Activated naive CD8-positive, alpha-beta T cell treated with anti-CD3 and anti-CD28 coated beads for 36 hours (primary cell): ENCODE results near the gene CSRP1. TPM values are rescaled to one million over a fixed set of nuclear protein-coding genes. Genes with fewer than 3 reads are reported as not detected.
A peak's percentile ranks its signal among the peaks of the same experiment; 100 is the strongest.
"Not testable (repeated sequence)": the region's sequence is repeated elsewhere in the genome, so short reads cannot be mapped to it uniquely, and the experiment has no call there.

Experiments
- DNase-seq: peaks from one replicate; pipeline ENCODE4 v3.0.0; 2021
- H3K27ac Mint-ChIP-seq: one replicate; pipeline ENCODE4 v1.8.0; 2022; ENCODE audit warnings: mild to moderate bottlenecking, moderate library complexity, mixed read lengths
- H3K27me3 Mint-ChIP-seq: one replicate; pipeline ENCODE4 v1.8.0; 2022; ENCODE audit warnings: mild to moderate bottlenecking, mixed read lengths
- H3K36me3 Mint-ChIP-seq: one replicate; pipeline ENCODE4 v1.8.0; 2021; ENCODE audit warnings: mild to moderate bottlenecking, mixed read lengths
- H3K4me1 Mint-ChIP-seq: one replicate; pipeline ENCODE4 v1.8.0; 2021; ENCODE audit warnings: mixed read lengths
- H3K4me3 Mint-ChIP-seq: one replicate; pipeline ENCODE4 v1.8.0; 2022; ENCODE audit warnings: mild to moderate bottlenecking, moderate library complexity, mixed read lengths
- H3K9me3 Mint-ChIP-seq: one replicate; pipeline ENCODE4 v1.8.0; 2022; ENCODE audit warnings: mixed read lengths
- total RNA-seq, 2 experiments: library from RNA; stranded (reverse); gene quantifications; one replicate each; pipeline ENCODE4 v1.2.3, GENCODE V29; 2021

Gene CSRP1
- 10 to 100 TPM; 57.0 to 59.1 TPM for total RNA-seq

DNA sequence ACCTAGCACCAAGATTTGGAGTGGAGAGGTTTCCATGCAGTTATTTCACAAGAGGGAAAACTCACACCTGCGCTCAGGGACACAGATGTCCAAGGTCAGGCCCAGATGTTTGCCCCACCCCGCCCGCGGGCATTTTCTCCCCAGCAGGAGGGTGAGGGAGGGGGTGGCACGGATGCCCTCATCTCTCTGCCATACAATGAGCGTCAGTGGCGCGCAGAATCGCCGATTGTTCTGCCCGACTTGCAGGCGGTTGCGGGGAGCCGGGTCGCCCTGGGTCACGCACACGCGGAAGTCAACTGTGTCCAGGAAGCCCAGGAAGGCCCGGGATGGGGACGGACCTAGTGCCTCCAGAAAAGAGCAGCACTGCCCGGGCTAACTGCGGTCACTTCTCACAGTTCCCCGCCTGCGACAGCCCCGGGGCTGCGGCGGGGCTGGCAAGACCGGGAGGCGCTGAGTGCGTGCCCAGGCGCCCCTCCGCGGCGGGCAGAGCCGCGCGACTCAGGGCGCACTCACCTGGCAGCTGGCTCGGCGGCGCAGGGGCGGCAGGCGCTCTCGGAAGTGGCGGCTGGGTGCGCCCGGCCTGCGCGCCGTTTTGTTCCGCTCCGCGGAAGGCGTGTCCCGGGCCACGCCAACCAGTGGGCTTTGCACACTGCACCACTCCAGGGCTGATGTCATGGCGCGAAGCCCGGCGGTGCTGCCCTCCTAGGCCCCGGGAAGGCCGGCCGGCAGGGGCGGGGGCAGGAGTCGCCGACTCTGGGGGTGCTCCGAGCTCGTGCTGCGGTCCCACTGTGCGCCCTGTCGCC is at the start of gene CSRP1:
TSS of gene CSRP1 (minus strand) at position 567 of the 803 bp plus-strand sequence. CDS start 10,820 bp downstream, outside the sequence.
- Mint-ChIP-seq H3K9me3 (no peaks in the 10 kb centered on the region), H3K27me3 (no peaks in the 10 kb centered on the region), H3K4me1 (peaks cover 30% of the 10 kb centered on the region)

DNA sequence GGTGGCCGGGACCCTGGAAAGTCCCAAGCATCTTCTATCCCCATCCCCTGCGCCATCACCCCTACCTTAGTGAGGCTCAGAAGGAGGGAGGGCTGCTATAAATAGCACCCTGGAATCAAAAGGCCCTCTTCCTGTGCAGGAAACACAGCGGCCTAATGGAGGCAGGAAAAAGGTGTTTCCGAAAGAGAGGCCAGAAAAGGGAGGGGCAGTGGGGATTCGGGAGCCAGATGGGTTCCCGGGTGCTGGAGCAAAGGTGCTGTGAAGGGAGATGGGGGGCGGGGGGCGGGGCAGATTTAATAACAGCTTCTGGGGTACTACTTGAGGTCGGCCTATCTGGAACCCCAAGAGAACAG is 48.6 kb upstream of the CSRP1 start:
- DNase-seq: no peak
- H3K4me3 Mint-ChIP-seq: no peak overlapping the region
- no peaks in the 10 kb centered on the region for H3K9me3 Mint-ChIP-seq
- no peaks in the 10 kb centered on the region for H3K27me3 Mint-ChIP-seq
- H3K4me1 Mint-ChIP-seq: peaks cover 3% of the 10 kb centered on the region
- peaks cover 1% of the 10 kb centered on the region for H3K36me3 Mint-ChIP-seq
- no peak overlapping the region for H3K27ac Mint-ChIP-seq

More for the DNA sequence above, at the start of gene CSRP1:
- Mint-ChIP-seq H3K27ac (peak within 1 kb of the TSS; percentile 89), H3K4me3 (peak within 1 kb of the TSS; percentile 87), H3K36me3 (peaks cover 5% of the 10 kb centered on the region)
- peak; percentile 89 for DNase-seq

DNA sequence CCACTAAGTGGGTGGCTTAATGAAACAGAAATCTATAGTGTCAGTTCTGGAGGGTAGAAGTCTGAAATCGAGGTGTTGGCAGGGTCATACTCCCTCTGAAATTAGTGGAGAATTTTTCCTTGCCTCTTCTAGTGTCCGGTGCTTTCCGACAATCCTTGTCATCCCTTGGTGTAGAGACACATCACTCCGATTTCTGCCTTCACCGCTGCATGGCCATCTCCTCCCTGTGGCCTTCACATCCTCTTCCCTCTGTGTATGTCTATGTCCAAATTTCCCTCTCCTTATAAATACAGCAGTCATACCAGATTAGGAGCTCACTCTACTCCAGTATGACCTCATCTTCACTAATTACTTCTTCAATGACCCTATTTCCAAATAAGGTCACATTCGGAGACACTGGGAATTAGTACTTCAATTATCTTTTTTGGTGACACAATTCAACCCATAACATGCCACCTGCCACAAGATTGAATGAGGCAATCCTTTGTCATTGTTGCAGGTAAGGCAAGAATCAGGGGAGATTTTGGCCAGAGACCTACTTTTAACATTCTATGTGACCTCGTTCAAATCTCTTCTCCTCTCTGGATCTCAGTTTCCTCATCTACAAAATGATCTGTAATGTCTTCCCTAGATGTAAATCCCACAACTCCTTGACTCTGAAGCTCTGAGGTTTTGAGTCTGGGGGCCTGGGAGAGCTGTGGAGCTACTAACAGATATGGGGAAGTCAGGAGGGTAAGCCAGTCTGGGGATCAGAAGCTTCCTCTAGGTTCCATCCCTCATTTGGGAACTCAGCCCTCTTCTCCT is 48.1 kb upstream of the CSRP1 start:
- Mint-ChIP-seq H3K4me3 (no peak overlapping the region), H3K36me3 (peaks cover 1% of the 10 kb centered on the region), H3K9me3 (no peaks in the 10 kb centered on the region), H3K27me3 (no peaks in the 10 kb centered on the region), H3K27ac (no peak overlapping the region), H3K4me1 (peaks cover 3% of the 10 kb centered on the region)
- DNase-seq: no peak

DNA sequence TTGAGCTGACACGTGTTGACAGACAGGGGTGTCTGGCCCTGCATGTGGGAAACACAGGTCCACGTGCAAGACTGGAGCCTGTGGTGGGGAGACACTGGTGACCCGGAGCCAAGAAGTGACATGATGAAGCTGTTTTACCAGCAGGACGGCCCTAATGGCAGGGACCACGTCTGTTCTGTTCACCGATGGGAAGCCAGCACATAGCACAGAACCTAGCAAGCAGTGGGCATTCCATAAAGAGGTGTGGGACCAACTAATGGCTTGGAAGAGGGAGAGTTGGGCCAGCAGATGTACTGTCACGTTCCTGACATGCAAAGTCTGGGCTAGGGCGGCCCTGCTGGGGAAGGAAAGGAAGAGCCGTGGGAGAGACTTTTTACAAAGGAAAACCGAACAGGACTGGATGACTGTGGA is 47.3 kb upstream of the CSRP1 start:
- no peak overlapping the region for H3K4me3 Mint-ChIP-seq
- no peak for DNase-seq
- peaks cover 1% of the 10 kb centered on the region for H3K36me3 Mint-ChIP-seq
- H3K27ac Mint-ChIP-seq: no peak overlapping the region
- no peaks in the 10 kb centered on the region for H3K9me3 Mint-ChIP-seq
- no peaks in the 10 kb centered on the region for H3K27me3 Mint-ChIP-seq
- H3K4me1 Mint-ChIP-seq: no peaks in the 10 kb centered on the region

DNA sequence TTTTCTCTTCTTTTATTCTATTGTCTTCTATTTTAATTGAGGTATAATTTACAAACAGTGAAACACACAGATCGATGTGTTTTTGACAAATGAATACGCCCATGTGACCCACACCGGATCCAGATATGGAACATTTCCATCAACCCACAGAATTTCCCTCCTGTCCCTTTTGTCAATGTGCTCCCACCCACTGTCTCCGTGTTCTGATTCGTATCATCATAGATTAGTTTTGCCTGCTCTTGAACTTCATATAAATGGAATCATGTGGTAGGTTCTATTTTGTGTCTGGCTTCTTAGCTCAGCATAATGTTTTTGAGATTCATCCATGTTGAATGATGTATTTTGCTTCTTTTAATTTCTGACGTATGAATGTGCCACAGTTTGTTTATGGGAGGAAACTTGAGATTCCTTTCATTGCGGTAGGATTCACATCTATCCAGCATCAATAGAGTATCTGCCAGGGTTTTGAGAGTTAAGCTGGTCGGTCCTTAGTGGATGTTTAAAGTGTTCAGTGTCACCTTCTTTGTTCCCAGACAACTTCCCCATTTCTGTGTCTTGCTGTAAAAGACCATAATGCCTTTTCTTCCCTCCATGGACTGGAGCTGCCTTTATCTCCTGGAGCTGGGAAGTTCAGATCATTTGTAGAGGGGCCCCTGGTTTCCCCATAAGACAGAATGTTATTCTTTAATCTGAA is 46.7 kb upstream of the CSRP1 start:
- H3K27me3 Mint-ChIP-seq: no peaks in the 10 kb centered on the region
- no peak for DNase-seq
- peaks cover 1% of the 10 kb centered on the region for H3K36me3 Mint-ChIP-seq
- no peak overlapping the region for H3K27ac Mint-ChIP-seq
- H3K4me3 Mint-ChIP-seq: no peak overlapping the region
- H3K9me3 Mint-ChIP-seq: no peaks in the 10 kb centered on the region
- H3K4me1 Mint-ChIP-seq: no peaks in the 10 kb centered on the region

DNA sequence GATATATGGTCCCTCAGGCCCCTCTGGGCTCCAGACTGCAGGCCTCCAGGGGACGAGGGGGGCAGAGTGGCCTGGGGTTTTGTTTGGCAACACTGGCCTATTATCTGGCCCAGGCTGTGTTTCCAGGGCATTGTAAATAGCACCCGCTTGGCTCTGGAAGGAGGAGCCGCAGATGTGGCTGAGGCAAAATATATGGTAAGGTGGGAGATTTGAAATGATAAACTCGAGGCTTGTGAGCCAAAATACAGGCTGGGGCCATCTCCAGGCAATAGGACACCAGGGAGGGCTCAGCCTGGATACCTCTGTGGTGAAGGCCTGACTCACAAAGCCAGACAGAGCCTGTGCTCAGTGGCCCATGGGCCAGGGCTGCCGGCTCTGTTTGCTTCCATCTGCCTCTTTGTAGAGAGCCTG is 46.0 kb upstream of the CSRP1 start:
- no peak for DNase-seq
- Mint-ChIP-seq H3K4me1 (no peaks in the 10 kb centered on the region), H3K36me3 (peaks cover 1% of the 10 kb centered on the region), H3K9me3 (no peaks in the 10 kb centered on the region), H3K27me3 (no peaks in the 10 kb centered on the region), H3K4me3 (no peak overlapping the region), H3K27ac (no peak overlapping the region)

DNA sequence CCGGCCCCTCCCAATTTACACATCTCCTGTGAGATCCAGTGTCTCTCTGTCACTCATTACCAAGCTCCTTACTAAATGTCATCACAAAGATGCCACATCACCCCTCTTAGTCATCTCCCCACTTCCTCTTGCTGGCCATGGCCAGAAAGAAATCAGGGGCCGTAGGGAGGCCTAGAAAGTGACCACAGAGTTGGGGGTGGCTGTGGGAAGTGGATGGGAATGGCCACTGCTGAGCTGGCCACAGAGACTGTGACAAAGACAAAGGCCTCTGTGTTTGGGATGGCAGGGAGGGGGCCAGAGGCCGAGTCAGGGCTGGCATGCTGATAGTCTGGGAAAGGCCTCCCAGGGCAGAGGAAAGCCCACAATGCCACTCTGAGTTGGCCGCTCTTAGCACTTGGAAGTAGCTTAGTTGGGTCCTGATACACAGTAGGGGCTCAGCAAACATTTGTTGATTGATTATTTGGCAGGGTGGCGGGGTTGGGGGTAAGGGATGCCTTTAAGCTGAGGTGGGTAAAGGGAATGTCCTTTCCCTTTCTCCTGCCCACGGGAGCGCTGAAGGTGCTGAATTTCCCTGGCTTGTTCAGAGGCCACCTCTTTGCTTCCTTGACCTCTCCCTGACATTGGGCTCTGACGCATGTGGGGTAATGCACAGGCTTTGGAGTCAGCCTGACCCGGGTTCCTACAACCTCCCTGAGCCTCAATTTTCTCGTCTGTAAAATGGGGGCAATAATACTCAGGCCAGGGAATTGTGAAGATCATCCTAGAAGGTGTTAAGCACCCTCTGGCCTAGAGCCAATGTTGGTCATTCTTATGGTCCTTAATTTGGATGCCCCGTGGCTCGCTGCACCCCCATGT is 45.2 kb upstream of the CSRP1 start:
- Mint-ChIP-seq H3K36me3 (peaks cover 1% of the 10 kb centered on the region), H3K9me3 (no peaks in the 10 kb centered on the region), H3K27me3 (no peaks in the 10 kb centered on the region), H3K27ac (no peak overlapping the region), H3K4me3 (no peak overlapping the region), H3K4me1 (no peaks in the 10 kb centered on the region)
- no peak for DNase-seq

DNA sequence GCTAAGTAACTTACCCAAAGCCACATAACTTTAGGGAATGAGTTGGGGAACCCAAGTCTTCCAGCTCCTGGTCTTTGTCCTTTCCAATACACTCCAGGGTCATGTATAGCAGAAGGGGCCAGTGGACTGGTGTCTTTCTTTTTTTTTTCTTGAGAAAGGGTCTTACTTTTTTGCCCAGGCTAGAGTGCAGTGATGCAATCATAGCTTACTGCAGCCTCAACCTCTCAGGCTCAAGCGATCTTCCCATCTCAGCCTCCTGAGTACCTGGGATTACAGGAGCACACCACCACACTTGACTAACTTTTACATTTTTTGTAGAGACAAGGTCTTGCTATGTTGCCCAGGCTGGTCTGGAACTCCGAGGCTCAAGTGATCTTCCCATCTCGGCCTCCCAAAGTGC is 44.2 kb upstream of the CSRP1 start:
- no peaks in the 10 kb centered on the region for H3K4me1 Mint-ChIP-seq

DNA sequence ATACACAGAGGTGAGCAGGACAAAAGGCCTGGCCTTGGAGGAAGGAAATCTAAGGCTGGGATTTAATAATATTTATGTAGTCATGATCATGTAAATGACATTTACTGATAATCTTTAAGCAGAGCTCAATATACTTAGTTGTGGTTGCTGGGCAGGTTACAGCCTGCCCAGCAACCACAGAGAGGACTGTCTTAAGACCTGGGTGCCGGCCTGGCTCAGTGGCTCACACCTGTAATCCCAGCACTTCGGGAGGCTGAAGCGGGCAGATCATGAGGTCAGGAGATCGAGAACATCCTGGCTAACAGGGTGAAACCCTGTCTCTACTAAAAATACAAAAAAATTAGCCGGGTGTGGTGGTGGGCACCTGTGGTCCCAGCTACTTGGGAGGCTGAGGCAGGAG is 42.6 kb upstream of the CSRP1 start:
- H3K4me3 Mint-ChIP-seq, H3K27ac Mint-ChIP-seq, DNase-seq, H3K36me3 Mint-ChIP-seq, H3K9me3 Mint-ChIP-seq, H3K4me1 Mint-ChIP-seq, H3K27me3 Mint-ChIP-seq: not testable (repeated sequence)

More for the DNA sequence above, 44.2 kb upstream of the CSRP1 start:
- H3K9me3 Mint-ChIP-seq: no peaks in the 10 kb centered on the region
- no peaks in the 10 kb centered on the region for H3K27me3 Mint-ChIP-seq
- no peak for DNase-seq
- H3K27ac Mint-ChIP-seq: no peak overlapping the region
- no peak overlapping the region for H3K4me3 Mint-ChIP-seq
- peaks cover 1% of the 10 kb centered on the region for H3K36me3 Mint-ChIP-seq

DNA sequence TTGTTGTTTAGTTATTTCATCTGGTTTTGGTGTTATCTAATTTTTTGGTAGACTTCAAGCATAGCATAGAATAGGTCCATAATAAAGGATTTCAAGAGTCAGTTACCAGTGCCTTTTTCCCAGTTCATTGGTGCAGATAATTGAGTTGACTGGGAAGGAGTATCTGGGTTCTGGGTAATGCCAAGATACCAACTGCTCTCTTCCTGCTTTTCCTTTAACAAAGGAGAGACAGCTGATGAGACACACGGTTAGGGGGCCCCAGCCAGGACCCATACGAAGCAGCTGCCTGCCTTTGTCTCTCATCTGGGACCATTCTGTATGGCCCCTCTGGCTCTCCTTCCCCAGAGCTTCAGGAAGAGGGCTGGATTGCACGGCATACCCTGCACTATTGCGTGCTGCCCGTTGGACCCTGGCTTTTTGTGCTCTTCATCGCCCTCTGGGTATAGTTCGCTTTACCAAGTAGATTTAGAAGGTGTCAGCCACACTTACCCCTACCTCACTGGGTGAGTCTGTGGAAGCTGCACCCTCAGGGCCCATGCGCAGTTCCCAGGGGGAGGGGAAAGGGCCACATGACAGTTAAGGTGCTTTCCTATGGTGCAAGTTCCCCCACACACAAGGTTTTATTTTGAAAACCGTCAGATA is 39.0 kb upstream of the CSRP1 start:
- no peak overlapping the region for H3K27ac Mint-ChIP-seq
- H3K9me3 Mint-ChIP-seq: no peaks in the 10 kb centered on the region
- no peaks in the 10 kb centered on the region for H3K4me1 Mint-ChIP-seq
- DNase-seq: no peak
- no peak overlapping the region for H3K4me3 Mint-ChIP-seq
- peaks cover 3% of the 10 kb centered on the region for H3K36me3 Mint-ChIP-seq
- H3K27me3 Mint-ChIP-seq: peaks cover 14% of the 10 kb centered on the region

DNA sequence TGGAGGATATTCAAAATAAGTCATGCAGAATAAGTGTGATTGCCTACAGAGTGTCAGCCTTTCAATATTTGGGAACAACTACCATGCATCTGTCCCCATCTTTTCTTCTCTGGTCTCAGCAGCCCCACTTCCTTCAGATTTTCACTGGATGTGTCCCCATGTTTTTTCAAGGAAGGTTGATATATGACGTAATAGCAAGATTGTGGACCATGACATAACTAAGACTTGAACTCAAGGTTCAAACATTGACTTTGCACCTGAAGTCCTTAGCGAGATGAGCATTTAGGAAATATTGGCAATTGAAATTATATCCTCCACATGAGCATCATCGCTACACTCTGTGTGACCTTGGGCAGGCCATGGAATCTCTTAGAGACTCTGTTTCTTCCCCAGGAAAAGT is 37.8 kb upstream of the CSRP1 start:
- no peak overlapping the region for H3K27ac Mint-ChIP-seq
- no peaks in the 10 kb centered on the region for H3K9me3 Mint-ChIP-seq
- peaks cover 2% of the 10 kb centered on the region for H3K36me3 Mint-ChIP-seq
- H3K27me3 Mint-ChIP-seq: peaks cover 27% of the 10 kb centered on the region
- peaks cover 2% of the 10 kb centered on the region for H3K4me1 Mint-ChIP-seq
- DNase-seq: no peak
- no peak overlapping the region for H3K4me3 Mint-ChIP-seq

DNA sequence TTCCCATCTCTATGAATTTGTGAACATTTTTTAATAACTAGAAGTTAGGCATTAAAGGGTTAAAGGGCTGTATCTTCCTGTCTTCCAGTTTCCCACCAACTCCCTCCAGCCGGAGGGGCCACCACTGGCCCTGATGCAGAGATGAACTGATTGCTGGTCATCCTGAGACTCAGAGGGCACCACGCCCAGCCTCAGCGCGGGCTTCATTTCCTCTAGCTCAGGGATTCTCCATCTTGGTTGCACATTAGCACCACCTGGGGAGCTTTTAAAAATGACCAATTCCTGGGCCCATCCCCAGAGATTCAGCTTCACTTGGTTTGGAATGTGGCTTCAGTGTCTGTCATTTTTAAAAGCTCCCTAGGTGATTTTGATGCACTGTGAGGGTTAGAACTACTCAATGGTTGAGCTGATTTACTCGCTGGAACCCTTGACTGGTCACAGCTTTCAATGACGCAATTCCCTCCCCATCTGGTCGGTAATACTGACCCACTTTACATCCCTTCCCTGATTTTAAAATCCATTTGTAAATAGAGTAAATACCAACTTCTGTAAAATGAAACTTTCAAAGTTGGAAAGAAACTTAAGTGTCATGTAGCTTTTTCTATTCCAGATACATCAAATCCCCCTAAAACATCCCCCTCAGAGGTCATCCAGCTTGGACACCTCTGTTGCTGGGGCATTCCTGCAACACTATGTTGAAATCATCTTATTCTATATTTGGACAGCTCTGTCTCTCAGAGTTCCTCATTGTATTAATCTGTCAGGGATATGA is 37.1 kb upstream of the CSRP1 start:
- Mint-ChIP-seq H3K27ac (no peak overlapping the region), H3K4me3 (no peak overlapping the region)

DNA sequence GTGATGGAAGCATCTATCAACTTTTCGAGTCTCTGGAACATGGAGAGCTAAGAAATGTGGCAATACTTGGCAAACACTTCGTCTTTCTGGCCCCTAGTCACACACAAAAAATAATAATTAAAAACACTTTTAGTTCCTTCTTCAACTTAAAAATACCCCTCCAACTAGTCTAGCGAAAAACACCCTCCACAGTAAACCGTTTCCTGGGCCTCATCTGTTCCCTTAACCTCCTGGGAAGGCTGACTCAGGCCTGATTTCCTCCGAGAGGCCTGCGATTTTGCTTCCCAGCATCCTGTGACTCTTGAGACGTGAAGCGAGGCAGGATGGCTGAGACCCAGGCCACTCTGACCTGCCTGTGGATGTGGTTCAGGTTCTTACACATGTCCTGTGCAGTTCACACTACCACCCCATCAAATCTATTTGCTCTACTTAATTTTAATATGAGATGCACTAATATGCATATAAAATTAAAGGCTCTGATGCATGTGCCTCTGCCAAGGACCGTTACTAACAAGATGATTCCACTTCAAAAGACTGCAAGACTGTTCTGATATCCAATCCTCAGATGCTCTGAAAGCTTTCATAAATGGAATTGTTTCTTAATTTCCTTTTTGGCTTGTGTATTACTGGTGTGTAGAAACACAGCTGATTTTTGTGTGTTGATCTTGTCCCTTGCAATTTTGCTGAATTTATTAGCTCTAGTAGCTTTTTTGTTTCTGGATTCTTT is 35.5 kb upstream of the CSRP1 start:
- Mint-ChIP-seq H3K27me3 (peaks cover 45% of the 10 kb centered on the region), H3K36me3 (peaks cover 2% of the 10 kb centered on the region)

More for the DNA sequence above, 37.1 kb upstream of the CSRP1 start:
- peaks cover 5% of the 10 kb centered on the region for H3K4me1 Mint-ChIP-seq
- DNase-seq: no peak
- no peaks in the 10 kb centered on the region for H3K9me3 Mint-ChIP-seq
- H3K27me3 Mint-ChIP-seq: peaks cover 32% of the 10 kb centered on the region
- peaks cover 2% of the 10 kb centered on the region for H3K36me3 Mint-ChIP-seq

More for the DNA sequence above, 35.5 kb upstream of the CSRP1 start:
- H3K4me1 Mint-ChIP-seq: peaks cover 13% of the 10 kb centered on the region
- no peak overlapping the region for H3K27ac Mint-ChIP-seq
- no peak overlapping the region for H3K4me3 Mint-ChIP-seq
- no peak for DNase-seq
- no peaks in the 10 kb centered on the region for H3K9me3 Mint-ChIP-seq
